Hepatic stellate cell (primary cell): ENCODE results near the gene TNFRSF1A.
A peak's percentile ranks its signal among the peaks of the same experiment; 100 is the strongest.

Source experiments
- DNase-seq: peaks from one replicate; pipeline ENCODE4 v3.0.0; 2011; ENCODE audit warnings: low spot score

TNFRSF1A gene

GRCh38 chr12:6341417-6342139 lies at the start of gene TNFRSF1A:
Gene TNFRSF1A (minus strand): TSS chr12:6342076. CDS start chr12:6341814, 262 bp downstream.
- DNase-seq, result peak; percentile 86

GRCh38 chr12:6391013-6391412 lies 49.1 kb upstream of the TNFRSF1A start:
- no peak for DNase-seq

- DNase-seq, result no peak
Observed at GRCh38 chr12:6390084-6390799, 48.4 kb upstream of the TNFRSF1A start.

GRCh38 chr12:6387541-6387940 lies 45.7 kb upstream of the TNFRSF1A start:
- no peak for DNase-seq

- DNase-seq, result no peak
Observed at GRCh38 chr12:6386491-6386890, 44.6 kb upstream of the TNFRSF1A start.

GRCh38 chr12:6386038-6386437 lies 44.2 kb upstream of the TNFRSF1A start:
- DNase-seq, result no peak

- DNase-seq, result peak; percentile 58
Observed at GRCh38 chr12:6384499-6385436, 42.9 kb upstream of the TNFRSF1A start.

- DNase-seq, result peak; percentile 93
Observed at GRCh38 chr12:6383572-6384498, 42.0 kb upstream of the TNFRSF1A start, which contains the start of gene LTBR. Gene LTBR (plus strand): TSS chr12:6384162. CDS start chr12:6384359, 197 bp downstream.

- no peak for DNase-seq
Observed at GRCh38 chr12:6382982-6383381, 41.1 kb upstream of the TNFRSF1A start.

GRCh38 chr12:6382371-6382770 lies 40.5 kb upstream of the TNFRSF1A start:
- no peak for DNase-seq

GRCh38 chr12:6380141-6381121 lies 38.6 kb upstream of the TNFRSF1A start:
- no peak for DNase-seq

- no peak for DNase-seq
Observed at GRCh38 chr12:6378709-6379472, 37.0 kb upstream of the TNFRSF1A start.

- DNase-seq, result no peak
Observed at GRCh38 chr12:6377667-6377994, 35.8 kb upstream of the TNFRSF1A start.

- DNase-seq, result no peak
Observed at GRCh38 chr12:6376870-6377666, 35.2 kb upstream of the TNFRSF1A start.

- DNase-seq, result peak; percentile 90
Observed at GRCh38 chr12:6376079-6376869, 34.4 kb upstream of the TNFRSF1A start.

- DNase-seq, result no peak
Observed at GRCh38 chr12:6375269-6376078, 33.6 kb upstream of the TNFRSF1A start, which contains the start of gene SCNN1A. Gene SCNN1A (minus strand): TSS chr12:6375563. CDS start chr12:6374783, 780 bp downstream.

- DNase-seq, result no peak
Observed at GRCh38 chr12:6374786-6375160, 32.9 kb upstream of the TNFRSF1A start.
